HG02840 (cell line): Measurements from ENCODE around the gene SEPTIN2.
"Not testable (repeated sequence)": the region's sequence is repeated elsewhere in the genome, so short reads cannot be mapped to it uniquely, and the experiment has no call there.

Experiments
- ATAC-seq: cut with Tn5 transposase; IDR thresholded peaks from one replicate; pipeline ENCODE4 v1.9.1; 2021; ENCODE audit warnings: mild to moderate bottlenecking, moderate library complexity, moderate number of reproducible peaks; ENCODE audit not compliant: unreplicated experiment, low FRiP score

The SEPTIN2 gene

DNA sequence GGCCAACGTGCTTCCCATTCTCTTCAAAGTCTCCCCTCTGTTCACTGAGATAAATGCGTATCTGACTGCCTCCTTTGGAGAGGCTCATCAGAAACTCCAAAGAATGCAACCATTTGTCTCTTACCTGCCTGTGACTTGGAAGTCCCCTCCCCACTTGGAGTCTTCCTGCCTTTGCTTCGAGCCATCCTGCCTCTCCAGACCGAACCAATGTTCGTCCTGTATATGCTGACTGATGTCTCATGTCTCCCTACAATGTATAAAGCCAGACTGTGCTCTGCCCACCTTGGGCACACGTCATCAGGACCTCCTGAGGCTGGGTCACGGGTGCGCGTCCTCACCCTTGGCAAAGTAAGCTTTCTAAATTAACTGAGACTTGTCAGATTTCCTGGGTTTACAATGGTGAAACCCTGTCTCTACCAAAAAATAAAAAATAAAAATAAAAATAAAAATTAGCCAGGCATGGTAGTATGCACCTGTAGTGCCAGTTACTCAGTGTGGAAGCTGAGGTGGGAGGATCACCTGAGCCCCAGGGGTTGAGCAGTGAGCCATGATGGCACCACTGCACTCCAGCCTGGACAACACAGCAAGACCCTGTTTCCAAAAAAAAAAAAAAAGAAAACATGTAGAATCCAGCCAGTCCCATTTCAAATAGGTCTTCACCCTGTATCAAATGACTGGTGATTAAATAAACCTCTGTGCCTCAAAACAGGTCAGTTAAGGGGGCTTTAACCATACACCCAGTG lies 29.2 kb upstream of the SEPTIN2 start:
- no peak for ATAC-seq

DNA sequence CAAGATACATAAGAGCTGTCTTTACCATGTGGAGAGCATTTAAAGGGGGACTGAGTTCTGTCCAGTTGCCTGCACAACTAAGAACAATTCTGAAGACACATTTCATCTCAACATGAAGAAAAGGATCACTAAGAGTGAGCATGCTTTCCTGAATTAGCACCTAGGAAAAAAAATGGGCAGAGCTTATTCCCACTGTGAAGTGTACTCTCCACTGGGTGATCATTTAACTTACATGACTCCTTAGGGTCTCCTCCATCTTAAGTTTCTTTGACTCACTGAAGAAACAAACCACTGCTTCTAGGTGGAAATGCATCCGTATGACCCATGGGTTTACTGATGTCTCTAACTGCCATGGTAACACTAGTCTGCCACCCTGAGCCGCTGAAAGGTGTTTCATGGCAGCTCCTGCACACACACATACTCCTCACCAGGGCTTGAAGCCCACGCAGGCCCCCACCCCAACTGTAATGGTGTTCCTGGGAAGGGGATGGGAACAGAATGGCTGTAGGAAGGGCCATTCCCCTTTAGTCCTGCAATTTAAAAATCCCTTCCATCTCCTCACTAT lies 27.3 kb upstream of the SEPTIN2 start:
- no peak for ATAC-seq

DNA sequence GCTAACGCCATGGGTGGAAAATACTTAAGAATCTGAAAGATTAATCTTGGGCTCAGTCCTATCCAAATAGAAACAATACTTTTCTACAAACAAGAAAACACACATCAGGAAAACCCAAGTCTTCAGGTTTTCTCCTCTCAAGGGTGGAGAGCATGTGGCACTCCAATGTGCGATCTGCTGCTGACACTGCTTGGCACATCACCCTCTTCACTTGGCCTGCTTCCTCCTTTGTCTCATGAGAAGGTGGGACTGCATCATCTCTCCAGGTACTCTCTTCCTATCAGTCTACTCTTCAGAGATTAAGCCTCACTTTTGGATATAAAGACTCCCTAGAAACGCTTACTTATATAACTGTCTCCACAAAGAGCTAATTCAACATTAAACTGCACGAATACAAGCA lies 26.7 kb upstream of the SEPTIN2 start:
- ATAC-seq = no peak

DNA sequence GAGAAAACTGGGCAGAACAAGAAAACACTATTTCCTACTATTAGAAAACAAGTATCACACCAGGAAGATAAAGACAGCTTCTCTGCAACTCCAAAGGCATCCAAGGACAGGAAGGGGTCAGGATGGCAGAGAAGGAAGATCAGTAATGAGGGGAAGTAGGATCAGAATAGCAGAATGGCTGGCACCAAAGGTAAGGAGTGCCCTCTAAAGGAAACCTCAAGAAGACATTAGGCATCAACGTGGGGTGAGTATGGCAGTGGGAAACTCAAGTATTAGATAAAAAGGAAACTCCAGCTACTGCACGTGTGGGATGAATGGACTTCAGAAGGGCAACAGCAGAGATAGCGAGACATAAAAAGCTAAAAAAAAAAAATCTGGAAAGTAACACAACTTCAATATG lies 26.1 kb upstream of the SEPTIN2 start:
- ATAC-seq = no peak

DNA sequence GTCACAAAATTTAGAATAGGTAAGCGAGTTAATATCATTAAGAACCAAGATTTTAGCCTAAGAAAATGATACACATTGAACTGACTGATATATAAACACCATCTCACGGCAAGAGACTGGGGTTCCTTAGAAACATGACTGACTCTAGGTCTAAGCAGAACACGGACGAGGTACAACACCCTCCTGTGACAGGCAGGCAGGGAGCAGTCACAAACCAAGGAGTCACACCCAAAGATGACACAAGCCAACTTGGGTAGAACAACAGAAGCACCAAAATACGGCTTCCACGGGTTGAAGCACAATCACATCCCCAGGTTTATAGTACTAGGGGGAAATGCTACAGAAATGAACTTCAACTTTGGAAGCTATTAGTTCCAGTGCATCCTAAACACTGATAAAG lies 24.6 kb upstream of the SEPTIN2 start:
- no peak for ATAC-seq

DNA sequence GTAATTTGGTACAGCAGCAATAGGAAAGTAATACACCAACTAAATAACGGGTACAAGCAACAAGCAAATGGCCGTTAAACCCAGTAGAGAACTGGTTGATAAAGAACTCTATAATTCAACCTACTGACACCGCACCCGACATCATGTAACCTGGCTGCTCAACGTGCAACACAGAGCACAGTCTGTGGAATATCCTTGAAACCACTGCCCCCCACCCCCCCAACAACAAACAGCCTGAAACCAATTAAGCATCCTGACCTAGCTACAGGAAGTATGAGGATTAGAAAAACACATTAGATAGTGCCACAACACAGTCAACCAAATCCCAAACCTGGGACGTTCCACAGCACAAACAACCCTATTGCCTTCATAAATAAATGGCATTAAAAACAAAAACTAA lies 23.7 kb upstream of the SEPTIN2 start:
- no peak for ATAC-seq

DNA sequence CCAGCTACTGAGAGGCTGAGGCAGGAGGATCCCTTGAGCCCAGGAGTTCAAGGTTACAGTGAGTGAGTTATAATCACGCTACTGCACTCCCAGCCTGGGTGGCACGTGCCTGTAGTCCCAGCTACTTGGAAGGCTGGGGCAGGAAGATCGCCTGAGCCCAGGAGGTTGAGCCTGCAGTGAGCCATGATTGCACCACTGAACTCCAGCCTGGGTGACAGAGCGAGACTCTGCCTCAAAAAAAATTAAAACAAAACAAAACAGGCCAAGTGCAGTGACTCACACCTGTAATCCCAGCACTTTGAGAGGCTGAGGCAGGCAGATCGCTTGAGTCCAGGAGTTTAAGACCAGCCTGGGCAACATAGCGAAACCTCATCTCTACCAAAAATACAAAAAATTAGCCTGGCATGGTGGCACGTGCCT lies 22.3 kb upstream of the SEPTIN2 start:
- not testable (repeated sequence) for ATAC-seq

DNA sequence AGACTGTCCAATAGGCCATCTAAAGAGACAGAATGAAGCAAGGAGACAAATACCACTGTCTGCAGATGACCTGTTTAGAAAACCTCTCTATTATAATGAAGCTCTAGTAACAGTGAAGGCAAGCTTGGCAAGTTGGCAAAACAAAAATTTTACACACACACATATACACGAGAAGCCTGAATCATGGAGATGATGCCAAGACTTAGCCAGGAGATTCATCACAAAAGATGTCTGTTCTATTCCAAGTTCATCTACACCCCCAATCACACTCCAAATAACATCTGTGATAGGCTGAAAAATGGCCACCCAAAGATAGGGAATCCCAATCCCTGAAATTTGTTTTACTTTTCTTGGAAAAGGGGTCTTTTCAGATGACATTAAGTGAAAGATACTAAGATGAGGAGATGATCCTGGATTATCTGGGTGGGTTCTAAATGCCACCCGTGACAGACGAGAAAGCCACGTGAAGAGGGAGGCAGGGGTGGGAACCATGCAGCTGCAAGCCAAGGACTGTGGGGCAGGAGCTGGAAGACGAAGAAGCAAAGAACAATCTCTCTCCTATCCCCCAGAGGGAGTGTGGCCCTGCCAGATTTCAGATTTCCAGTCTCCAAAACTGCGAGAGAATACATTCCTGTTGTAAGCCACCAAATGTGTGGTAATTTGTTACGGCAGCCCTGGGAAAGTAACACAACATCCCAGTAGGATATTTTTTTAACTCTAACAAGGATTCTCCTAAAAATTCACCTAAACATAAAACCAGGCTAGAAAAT lies 20.2 kb upstream of the SEPTIN2 start:
- no peak for ATAC-seq

DNA sequence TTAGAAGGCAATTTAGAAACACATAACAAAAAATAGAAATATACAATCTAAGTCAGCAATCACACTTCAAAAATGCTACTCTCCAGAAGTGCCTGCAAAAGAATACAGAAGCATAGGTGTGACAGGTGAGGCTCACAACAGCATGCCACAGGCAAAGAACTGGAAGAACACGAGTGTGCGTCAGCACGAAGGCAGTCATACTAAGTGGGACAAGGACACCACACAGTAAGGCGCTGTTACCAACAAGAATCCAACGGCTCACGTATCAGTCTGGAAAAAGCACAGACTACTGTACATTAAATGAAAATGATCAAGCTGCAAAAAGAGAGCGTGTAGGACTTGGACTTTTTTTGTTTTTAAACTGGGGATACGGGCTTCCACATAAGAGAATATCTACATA lies 19.0 kb upstream of the SEPTIN2 start:
- ATAC-seq = no peak

DNA sequence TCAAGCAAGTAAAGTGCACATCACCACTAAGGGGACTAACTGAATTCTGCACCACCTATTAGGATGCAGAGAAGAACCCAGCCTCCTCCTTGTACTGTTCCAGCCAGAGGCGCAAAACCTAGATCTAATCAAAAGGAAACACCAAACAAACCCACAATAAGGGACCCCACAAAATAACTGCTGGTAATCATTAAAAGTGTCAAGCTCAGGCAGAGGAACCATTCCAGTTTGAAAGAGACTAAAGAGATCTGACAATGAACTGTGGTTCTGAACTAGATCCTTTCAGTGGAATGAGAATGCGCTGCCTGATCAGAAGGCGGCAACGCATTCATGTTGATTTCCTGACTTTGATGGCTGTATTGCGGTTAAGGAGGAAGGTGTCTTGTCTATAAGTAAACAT lies 17.1 kb upstream of the SEPTIN2 start:
- ATAC-seq = no peak

DNA sequence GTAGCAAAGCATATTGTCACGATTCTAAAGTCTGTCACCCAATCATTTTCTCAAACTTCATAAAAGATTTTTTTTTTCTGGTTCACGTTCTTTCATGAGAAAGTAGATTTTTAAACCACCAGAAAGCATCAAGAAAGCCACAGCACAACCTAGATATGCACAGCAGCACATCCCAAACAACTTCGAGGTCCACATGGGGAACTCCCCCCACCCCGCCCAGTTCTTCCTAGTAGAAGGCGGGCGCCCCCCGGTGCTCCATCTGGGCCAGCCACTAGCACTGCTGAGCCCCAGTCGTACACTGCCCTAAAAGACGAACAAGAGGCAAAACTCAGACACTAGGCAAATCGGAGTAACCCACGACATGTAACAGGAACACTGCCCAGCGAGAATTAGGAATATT lies 15.7 kb upstream of the SEPTIN2 start:
- no peak for ATAC-seq

DNA sequence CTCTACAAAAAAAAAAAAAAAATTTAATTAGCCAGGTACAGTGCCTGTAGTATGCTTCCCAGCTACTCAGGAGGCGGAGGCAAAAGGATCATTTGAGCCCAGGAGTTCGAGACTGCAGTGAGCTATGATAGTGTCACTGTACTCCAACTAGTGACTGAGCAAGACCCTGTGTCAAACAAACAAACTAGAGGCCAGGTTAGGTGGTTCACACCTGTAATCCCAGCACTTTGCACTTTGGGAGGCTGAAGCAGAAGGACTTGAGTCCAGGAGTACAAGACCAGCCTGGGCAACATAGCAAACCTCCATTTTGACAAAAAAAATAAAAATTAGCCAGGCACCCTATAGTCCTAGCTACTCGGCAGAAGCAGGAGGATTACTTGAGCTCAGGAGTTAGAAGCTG lies 13.6 kb upstream of the SEPTIN2 start:
- no peak for ATAC-seq

DNA sequence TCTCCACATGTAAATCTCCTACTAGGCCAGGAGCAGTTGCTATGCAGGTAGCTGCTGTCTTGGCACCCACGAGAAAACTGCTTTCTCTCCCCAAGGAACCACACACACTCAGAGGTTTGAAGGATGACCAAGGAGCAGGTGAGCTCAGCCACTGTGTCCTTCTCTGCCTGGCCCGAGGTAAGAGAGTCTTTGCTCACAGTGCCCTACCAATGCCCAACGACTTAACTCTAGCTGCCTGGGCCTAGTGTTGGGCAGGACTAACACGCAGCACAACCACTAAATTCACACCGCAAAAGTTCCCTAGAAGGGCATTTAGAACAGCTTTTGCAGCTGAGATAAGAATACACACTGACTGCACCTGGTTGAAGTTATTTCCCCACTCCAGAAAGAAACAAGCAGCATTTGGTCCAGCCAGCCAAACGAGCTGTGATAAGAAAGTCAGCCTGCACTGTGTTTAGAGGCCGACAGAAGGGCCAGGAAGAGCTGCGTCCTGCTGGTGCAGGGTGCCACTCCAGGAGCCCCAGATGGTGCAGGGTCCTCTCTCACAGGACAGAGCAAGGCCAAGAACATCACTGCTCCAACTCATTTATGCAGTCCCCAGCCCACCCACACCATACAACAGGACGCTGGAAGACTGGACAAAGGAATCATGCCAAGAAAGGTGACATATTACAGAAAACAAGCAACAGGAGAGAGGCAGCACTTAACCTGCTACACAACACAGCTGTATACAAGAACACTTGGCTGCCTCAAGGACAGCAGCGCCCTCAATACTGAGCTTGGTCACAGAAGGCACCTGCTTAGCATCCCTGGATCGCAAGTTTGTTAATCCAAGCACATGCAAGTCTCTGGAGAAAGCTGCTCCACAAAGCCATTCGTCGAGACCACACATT lies 12.7 kb upstream of the SEPTIN2 start:
- ATAC-seq = no peak

DNA sequence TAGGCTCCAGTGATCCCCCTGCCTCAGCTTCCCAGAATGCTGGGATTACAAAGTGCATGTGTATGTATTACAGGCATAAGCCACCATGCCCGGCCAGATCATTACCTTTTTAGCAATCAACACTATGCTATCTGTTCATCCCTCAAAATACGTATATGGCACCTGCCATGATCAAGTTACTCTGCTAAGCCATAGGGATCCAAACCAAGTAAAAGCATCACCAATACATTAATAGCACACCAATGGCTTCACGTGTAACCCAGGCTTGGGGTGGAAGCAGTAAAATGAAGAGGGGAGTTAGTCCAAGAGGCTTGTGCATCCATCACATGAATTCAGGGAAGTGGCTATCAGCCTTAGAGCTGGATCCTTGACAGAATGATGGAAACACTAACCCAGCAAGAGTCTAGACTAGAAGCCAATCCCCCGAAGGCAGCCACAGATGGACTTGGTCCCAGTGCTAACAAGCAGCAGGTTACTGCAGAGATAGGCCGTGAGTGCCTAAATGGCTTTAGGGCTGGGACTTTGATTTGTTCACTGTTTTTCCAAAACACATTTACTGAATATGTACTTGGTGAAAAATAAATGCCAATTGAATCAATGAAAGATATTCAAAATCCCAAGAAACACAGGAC lies 11.6 kb upstream of the SEPTIN2 start:
- ATAC-seq = no peak

DNA sequence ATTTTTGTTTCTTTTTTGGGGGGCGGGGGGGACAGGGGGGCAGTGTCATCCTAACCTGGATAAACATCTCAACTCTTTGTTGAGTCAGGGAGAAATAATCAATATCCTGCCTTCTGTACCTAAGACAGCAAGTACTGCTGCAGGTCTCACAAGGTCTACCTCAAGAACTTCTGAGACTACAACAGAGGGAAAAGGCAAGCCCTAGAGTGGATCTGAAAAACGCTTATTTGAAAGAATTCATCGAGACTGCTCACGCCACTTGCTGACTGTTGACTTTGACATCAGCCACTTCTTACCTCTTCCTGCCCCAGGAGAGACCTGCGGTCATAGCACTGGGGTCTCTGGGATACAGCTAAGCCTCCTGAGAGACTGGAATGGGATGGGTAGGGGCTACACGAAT lies 8.7 kb upstream of the SEPTIN2 start:
- ATAC-seq = no peak

DNA sequence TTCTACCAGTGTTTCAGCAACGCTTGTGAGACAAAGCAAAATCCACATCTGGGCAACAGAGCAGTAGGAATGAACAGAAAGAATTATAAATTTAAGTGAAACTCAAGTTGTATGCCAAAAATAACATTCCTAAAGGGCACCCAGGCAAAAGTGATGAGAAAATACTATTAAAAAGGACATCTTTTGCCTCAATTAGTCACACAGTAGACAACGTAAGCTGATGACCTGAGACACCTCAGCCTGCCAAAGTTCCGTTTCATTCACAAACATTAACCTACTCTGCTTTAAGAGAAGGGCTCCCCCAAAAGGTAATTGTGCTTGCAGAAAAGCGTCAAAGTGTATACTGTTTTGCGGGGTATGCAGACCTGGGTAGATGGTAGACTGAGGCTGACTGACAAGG lies 7.5 kb upstream of the SEPTIN2 start:
- ATAC-seq = no peak

DNA sequence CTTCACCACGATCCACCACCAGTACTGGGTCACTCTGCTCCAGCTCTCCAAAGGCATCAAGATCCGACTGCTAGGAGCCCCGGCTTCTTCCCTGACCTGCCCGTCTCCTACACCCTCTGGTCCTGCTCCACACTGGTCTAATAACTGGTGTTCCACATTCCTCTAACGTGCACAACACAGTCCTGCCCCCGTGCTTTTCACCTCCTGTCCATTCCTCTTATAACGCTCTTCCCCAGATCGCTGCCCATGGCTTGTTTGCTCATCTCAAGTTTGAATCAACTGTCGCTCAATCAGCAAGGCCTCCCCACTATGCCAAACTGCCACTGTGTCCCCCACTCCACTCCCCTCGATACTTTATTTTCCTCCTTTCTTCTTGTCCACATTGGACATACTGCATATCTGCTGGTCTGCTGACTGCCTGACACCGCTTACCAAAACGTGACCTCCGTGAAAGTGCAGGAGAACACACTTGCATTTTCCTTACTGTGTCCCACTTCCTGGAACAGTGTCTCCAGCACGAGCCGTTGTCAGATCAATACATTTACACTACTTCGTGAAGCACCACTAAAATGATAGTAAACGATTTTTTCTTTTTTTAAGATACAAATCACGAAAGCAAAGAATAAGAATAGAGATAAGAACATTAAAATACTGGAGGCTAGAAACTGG lies 6.8 kb upstream of the SEPTIN2 start:
- no peak for ATAC-seq

DNA sequence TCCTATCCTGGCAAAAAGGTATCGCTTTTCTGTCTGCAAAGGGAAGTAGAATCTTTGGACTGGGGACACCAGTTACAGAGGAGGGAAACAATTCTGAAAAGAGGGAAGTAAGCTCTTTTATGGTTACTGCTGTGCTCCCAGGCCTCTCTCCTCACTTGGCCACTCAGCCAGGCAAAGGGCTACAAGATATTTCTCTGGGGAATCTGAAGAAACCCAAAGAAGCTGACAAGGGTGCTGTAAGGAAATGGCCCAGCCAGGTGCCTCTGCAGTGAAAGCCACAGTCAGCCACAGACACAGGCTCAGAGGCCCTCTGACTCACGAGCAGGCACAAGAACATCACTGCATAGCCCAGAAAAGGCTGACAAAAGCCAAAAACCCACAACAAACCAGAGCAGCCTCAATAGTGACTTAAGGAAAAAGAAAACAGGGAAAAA lies 6.0 kb upstream of the SEPTIN2 start:
- ATAC-seq = no peak

DNA sequence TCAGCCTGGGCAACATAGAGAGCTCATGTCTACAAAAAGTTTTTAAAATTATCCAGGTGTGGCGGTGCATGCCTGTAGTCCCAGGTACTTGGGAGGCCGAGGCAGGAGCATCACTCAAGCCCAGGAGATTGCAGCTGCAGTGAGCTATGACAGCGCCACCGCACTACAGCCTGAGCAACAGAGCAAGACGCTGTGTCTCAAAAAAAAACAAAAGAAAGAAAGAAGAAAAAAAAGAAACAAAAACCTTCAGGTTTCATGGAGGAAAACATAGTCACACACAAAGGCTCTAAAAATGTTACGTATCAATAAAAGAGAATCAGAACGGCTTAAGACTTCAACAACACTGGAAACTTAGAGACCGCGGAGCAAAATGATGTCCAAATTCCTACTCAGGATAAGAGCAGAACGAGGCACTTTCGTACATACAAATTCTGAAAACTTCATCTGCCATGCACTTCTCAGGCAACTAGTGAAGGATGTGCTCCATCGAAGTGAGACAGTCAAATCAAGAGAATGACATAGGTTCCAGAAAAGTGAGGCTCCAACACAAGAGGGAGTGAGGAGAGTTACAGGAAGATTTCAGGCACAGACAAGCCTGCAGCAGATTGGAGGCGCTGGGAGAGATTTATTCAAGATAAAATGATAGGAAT lies 4.7 kb upstream of the SEPTIN2 start:
- ATAC-seq = no peak
